Measurements from ENCODE around the gene SP2.
"Not testable (repeated sequence)": the region's sequence is repeated elsewhere in the genome, so short reads cannot be mapped to it uniquely, and the experiment has no call there.

SP2 gene

GRCh38 chr17:47916489-47917208 is 20.6 kb downstream of the SP2 start:
- FAIRE-seq (no peak), DNase-seq (ENCODE audit: insufficient read length) (no peak)
- TF ChIP-seq POLR2A (IDR thresholded peaks at IDR 0.05; ENCODE audit: low read depth, low read length) (no peak), POLR2AphosphoS5 (IDR thresholded peaks at IDR 0.05; ENCODE audit: low read depth, low read length) (no peak), TAF1 (IDR thresholded peaks at IDR 0.05; ENCODE audit: borderline replicate concordance, low read depth, low read length) (no peak)

DNA sequence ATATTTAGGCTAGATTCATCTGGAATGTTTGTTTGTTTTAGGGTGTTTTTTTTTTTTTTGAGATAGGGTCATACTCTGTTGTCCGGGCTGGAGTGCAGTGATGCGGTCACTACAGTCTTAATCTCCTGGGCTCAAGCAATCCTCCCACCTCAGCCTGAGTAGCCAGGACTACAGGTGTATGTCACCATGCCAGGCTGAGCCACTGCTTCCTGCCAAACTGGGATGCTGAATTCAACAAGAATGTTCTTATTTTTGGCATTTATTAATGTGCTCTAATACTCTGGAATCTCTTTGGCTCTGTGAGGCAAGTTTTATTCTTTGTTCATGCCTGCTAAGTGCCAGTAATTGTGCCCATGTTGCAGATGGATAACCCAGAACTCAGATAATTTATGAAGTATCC is 21.5 kb downstream of the SP2 start:
- FAIRE-seq (no peak), DNase-seq (ENCODE audit: insufficient read length) (no peak)
- no peak for TF ChIP-seq POLR2A (IDR thresholded peaks at IDR 0.05; ENCODE audit: low read depth, low read length)
- no peak for TF ChIP-seq POLR2AphosphoS5 (IDR thresholded peaks at IDR 0.05; ENCODE audit: low read depth, low read length)
- no peak for TF ChIP-seq TAF1 (IDR thresholded peaks at IDR 0.05; ENCODE audit: borderline replicate concordance, low read depth, low read length)

GRCh38 chr17:47918006-47918405 is 22.0 kb downstream of the SP2 start:
- TF ChIP-seq TAF1 (IDR thresholded peaks at IDR 0.05; ENCODE audit: borderline replicate concordance, low read depth, low read length) = no peak
- TF ChIP-seq POLR2A (IDR thresholded peaks at IDR 0.05; ENCODE audit: low read depth, low read length) = no peak
- no peak for TF ChIP-seq POLR2AphosphoS5 (IDR thresholded peaks at IDR 0.05; ENCODE audit: low read depth, low read length)
- no peak for FAIRE-seq
- DNase-seq (ENCODE audit: insufficient read length) = no peak

DNA sequence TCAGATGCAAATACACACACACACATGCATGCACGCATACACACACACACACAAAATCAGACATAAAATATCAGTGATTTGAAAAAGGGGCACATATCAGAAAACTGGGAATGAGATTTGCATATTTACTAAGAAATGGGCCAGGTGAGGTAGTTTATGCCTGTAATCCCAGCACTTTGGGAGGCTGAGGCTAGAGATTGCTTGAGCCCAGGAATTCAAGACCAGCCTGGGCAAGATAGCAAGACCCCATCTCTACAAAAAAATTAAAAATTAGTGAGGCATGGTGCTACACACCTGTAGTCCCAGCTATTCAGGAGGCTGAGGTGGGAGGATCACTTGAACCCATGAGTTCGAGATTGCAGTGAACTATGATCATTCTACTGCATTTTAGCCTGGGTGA is 23.0 kb downstream of the SP2 start:
- no peak for FAIRE-seq
- TF ChIP-seq TAF1 (IDR thresholded peaks at IDR 0.05; ENCODE audit: borderline replicate concordance, low read depth, low read length) = no peak
- no peak for TF ChIP-seq POLR2AphosphoS5 (IDR thresholded peaks at IDR 0.05; ENCODE audit: low read depth, low read length)
- no peak for TF ChIP-seq POLR2A (IDR thresholded peaks at IDR 0.05; ENCODE audit: low read depth, low read length)

GRCh38 chr17:47919889-47920288 is 23.9 kb downstream of the SP2 start:
- DNase-seq (ENCODE audit: insufficient read length); FAIRE-seq: not testable (repeated sequence)

More for the DNA sequence above, 23.0 kb downstream of the SP2 start:
- no peak for DNase-seq (ENCODE audit: insufficient read length)

DNA sequence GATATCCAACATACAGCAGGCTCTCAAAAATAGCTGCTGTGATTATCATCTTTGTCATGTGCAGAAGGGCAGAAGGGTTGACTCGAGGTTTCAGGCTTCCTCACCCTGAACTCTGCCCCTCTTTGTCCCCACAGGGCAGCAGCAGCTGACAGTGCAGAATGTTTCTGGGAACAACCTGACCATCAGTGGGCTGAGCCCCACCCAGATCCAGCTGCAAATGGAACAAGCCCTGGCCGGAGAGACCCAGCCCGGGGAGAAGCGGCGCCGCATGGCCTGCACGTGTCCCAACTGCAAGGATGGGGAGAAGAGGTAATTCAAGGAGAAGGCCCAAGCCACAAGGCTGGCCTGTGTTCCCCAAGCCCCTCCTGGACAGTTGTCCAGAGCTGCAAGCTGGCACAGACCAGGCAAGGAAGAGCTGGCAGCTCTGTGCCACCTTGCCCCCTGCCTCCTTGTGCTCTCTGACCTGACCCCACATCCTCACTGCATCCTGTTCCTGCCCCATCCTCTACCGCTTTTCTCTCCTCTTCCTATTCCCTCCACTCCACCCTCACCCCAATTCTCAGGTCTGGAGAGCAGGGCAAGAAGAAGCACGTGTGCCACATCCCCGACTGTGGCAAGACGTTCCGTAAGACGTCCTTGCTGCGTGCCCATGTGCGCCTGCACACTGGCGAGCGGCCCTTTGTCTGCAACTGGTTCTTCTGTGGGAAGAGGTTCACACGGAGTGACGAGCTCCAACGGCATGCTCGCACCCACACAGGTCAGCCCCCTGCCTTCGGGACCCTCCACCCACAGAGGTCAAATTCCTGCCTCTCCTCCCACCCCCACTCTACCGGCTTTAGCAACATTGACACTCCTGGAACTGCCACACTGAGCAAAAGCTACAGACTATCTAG is 29.0 kb downstream of the SP2 start:
- FAIRE-seq (no peak), DNase-seq (ENCODE audit: insufficient read length) (no peak)
- no peak for TF ChIP-seq POLR2A (IDR thresholded peaks at IDR 0.05; ENCODE audit: low read depth, low read length)
- TF ChIP-seq POLR2AphosphoS5 (IDR thresholded peaks at IDR 0.05; ENCODE audit: low read depth, low read length) = no peak
- no peak for TF ChIP-seq TAF1 (IDR thresholded peaks at IDR 0.05; ENCODE audit: borderline replicate concordance, low read depth, low read length)

GRCh38 chr17:47925678-47925988 is 29.6 kb downstream of the SP2 start:
- DNase-seq (ENCODE audit: insufficient read length) (no peak), FAIRE-seq (no peak)
- TF ChIP-seq TAF1 (IDR thresholded peaks at IDR 0.05; ENCODE audit: borderline replicate concordance, low read depth, low read length) = no peak
- TF ChIP-seq POLR2A (IDR thresholded peaks at IDR 0.05; ENCODE audit: low read depth, low read length) = no peak
- TF ChIP-seq POLR2AphosphoS5 (IDR thresholded peaks at IDR 0.05; ENCODE audit: low read depth, low read length) = no peak

- FAIRE-seq = no peak
- TF ChIP-seq POLR2A (IDR thresholded peaks at IDR 0.05; ENCODE audit: low read depth, low read length) = no peak
- no peak for TF ChIP-seq POLR2AphosphoS5 (IDR thresholded peaks at IDR 0.05; ENCODE audit: low read depth, low read length)
- no peak for TF ChIP-seq TAF1 (IDR thresholded peaks at IDR 0.05; ENCODE audit: borderline replicate concordance, low read depth, low read length)
Observed at GRCh38 chr17:47927821-47928400, 31.9 kb downstream of the SP2 start.

GRCh38 chr17:47928415-47928814 is 32.4 kb downstream of the SP2 start:
- FAIRE-seq (no peak), DNase-seq (ENCODE audit: insufficient read length) (no peak)
- no peak for TF ChIP-seq POLR2A (IDR thresholded peaks at IDR 0.05; ENCODE audit: low read depth, low read length)
- no peak for TF ChIP-seq POLR2AphosphoS5 (IDR thresholded peaks at IDR 0.05; ENCODE audit: low read depth, low read length)
- TF ChIP-seq TAF1 (IDR thresholded peaks at IDR 0.05; ENCODE audit: borderline replicate concordance, low read depth, low read length) = no peak

More at GRCh38 chr17:47927821-47928400, 31.9 kb downstream of the SP2 start:
- no peak for DNase-seq (ENCODE audit: insufficient read length)

GRCh38 chr17:47929218-47930000 is 33.4 kb downstream of the SP2 start:
- FAIRE-seq = no peak
- TF ChIP-seq TAF1 (IDR thresholded peaks at IDR 0.05; ENCODE audit: borderline replicate concordance, low read depth, low read length) (no peak), POLR2A (IDR thresholded peaks at IDR 0.05; ENCODE audit: low read depth, low read length) (no peak), POLR2AphosphoS5 (IDR thresholded peaks at IDR 0.05; ENCODE audit: low read depth, low read length) (no peak)
- no peak for DNase-seq (ENCODE audit: insufficient read length)

GRCh38 chr17:47931848-47932247 is 35.8 kb downstream of the SP2 start:
- no peak for FAIRE-seq
- TF ChIP-seq POLR2A (IDR thresholded peaks at IDR 0.05; ENCODE audit: low read depth, low read length) = no peak
- TF ChIP-seq POLR2AphosphoS5 (IDR thresholded peaks at IDR 0.05; ENCODE audit: low read depth, low read length) = no peak
- TF ChIP-seq TAF1 (IDR thresholded peaks at IDR 0.05; ENCODE audit: borderline replicate concordance, low read depth, low read length) = no peak
- DNase-seq (ENCODE audit: insufficient read length) = no peak
